ENCODE data around the gene ROPN1L. TPM values are rescaled to one million over a fixed set of nuclear protein-coding genes. Genes with fewer than 3 reads are reported as not detected.

Gene ROPN1L
- total RNA-seq = 0.28 and 0.38 TPM in 2 replicates

DNA sequence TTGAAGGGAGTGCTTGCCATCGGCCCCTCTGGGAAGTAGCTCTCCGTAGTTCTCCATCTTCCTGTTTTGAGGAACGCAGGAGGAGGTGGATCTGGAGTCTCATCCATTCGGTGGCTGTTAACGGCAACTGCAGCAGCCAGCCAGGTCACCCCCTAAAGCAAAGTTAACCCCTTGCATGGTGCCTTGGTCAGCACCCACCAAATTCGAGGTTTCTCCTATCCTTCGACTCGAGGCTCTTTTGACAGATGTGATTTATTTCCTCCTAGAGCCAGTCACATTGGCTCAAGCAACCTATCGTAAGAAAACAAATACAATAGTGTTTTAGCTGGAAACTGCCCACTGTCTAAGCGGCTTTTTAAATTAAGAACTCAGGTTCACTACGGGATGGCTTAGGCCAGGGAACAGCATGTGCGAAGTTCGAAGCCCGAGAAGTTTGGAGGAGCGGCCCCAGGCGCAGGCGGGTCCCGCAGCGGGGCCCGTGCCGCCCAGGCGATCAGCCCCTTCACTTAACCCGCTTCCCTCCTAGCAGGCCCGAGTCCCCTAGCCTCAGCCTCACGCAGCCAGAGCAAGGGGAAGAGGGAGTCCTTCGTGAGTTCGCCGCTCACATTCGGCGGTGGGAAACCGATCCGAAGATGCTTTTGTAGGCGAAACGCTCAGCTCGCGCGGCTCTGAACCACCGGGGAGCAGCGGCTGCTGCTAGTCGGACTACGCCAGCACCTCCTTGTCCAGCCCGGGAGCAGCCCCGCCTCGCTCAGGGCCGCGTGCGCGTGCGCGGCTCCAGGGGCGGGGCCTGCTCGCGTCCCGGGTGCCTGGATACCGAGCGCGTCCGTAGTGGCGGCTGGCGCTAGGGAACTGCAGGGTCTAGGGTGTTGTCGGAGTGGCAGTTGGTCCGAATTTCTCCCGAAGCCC is at the start of gene ROPN1L:
Gene ROPN1L (plus strand): TSS at position 797 of the 909 bp plus-strand sequence. CDS start 289 bp downstream, outside the sequence.

Other genes starting within 250 kb of the ROPN1L start
- gene ATPSCKMT, start 192.0 kb upstream of the ROPN1L start, total RNA-seq = 16.9 and 27.2 TPM in 2 replicates
- gene CCT5, start 191.6 kb upstream of the ROPN1L start, total RNA-seq = 370 and 921 TPM in 2 replicates
- 7.7 and 12.4 TPM in 2 replicates for gene CMBL, start 134.0 kb upstream of the ROPN1L start, total RNA-seq
- gene MARCHF6, start 88.2 kb upstream of the ROPN1L start, total RNA-seq = 47.0 and 69.9 TPM in 2 replicates
- 1.3 and 2.3 TPM in 2 replicates for gene ANKRD33B, start 122.2 kb downstream of the ROPN1L start, total RNA-seq

All from regular cardiac myocyte (primary cell).